Mammary epithelial cell (primary cell): ENCODE results near the gene NMRAL1.

Experiments
- EZH2 ChIP-seq: IDR thresholded peaks from 2 replicates; pipeline ENCODE4 v1.6.1; 2012; ENCODE audit warnings: low read length, inconsistent platforms, borderline replicate concordance
- TF ChIP-seq, protein P1 (sequence below), 2 donors: IDR thresholded peaks in 1 of 2; conservative IDR thresholded peaks in 1 of 2; 2 replicates each; pipeline ENCODE4 v1.5.1; 2011 to 2012; ENCODE audit warnings: inconsistent platforms in 2 of 2, low read length in 2 of 2, mild to moderate bottlenecking in 2 of 2, control low read depth in 1 of 2, low read depth in 1 of 2; ENCODE audit not compliant: insufficient read depth in 1 of 2; ENCODE audit errors: extremely low read depth in 1 of 2

DNA sequence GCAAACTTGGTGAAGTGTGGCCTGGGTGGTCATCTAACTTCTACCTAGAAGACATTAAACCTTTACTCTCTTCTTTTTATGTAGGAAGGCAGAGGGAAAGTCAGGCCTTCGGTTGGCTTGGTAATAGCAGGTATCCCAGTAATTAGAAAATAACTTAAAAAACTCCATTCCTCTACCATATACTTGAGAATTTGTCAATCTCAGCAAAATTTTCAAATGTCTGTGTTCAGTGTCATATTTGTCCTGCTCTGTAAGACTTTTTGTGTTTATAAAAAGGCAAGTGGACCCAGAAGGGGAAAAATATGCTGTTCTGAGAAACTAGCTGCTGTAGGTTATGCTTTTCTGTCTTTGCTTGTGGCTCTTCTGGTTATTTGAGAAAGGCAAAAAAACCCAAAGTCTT is 7.5 kb upstream of the NMRAL1 start:
- TF ChIP-seq, protein P1, sequence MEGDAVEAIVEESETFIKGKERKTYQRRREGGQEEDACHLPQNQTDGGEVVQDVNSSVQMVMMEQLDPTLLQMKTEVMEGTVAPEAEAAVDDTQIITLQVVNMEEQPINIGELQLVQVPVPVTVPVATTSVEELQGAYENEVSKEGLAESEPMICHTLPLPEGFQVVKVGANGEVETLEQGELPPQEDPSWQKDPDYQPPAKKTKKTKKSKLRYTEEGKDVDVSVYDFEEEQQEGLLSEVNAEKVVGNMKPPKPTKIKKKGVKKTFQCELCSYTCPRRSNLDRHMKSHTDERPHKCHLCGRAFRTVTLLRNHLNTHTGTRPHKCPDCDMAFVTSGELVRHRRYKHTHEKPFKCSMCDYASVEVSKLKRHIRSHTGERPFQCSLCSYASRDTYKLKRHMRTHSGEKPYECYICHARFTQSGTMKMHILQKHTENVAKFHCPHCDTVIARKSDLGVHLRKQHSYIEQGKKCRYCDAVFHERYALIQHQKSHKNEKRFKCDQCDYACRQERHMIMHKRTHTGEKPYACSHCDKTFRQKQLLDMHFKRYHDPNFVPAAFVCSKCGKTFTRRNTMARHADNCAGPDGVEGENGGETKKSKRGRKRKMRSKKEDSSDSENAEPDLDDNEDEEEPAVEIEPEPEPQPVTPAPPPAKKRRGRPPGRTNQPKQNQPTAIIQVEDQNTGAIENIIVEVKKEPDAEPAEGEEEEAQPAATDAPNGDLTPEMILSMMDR (conservative IDR thresholded peaks at IDR 0.05 in 1 of 2, IDR thresholded peaks at IDR 0.05 in 1 of 2; ENCODE audit: extremely low read depth in 1 of 2, insufficient read depth in 1 of 2, low read depth in 1 of 2, low read length in 2 of 2): no peak
- TF ChIP-seq EZH2: no peak
